ENCODE results near the gene UTF1.

GRCh38 chr10:133268532-133268931, 38.5 kb downstream of the UTF1 start:
- TF ChIP-seq CTCF (IDR thresholded peaks at IDR 0.05; ENCODE audit: low read depth, low read length): no peak
- no peak for TF ChIP-seq EZH2phosphoT487 (IDR thresholded peaks at IDR 0.05; ENCODE audit: low read depth)
